Measurements from ENCODE around the gene SMIM9.

DNA sequence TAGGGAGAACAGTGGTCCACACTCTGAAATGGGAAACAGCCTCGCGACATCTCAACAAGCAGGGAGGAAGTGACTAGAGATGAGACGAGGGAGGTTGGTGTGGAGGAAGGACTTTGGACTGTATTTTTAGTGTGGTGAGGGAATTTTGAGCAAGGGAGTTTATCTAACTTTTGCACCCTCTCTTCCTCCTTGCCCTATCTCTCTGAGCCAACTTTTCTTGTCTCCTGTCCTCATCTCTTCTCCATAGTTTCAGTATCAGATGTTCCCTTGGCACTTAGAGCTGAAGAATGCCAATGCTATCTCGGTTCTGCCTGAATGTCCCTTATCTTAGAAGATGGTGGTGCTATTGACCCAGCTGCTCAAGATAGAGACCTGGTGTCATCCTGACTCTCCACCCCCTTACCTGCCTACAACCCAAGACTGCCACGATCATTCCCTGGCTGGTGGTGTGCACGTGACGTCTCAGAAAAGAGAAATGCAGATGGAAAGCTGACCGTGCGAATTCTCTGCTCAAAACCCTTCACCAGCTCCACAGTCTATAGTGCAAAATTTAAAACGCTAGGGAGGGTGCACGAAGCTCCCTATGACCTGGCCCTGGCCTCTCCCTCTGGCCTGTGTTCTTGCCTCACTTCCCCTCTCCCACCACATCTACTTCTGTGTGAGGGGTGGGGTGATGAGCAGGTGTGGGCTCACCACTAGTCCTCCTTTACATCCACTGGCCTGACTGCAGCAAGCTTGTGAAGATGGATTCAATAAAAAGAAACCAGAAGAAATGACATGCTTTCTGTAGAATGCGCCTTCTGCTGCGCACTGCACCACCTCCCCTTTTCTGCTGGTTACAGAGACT is 50.1 kb downstream of the SMIM9 start:
- TF ChIP-seq, protein P1, sequence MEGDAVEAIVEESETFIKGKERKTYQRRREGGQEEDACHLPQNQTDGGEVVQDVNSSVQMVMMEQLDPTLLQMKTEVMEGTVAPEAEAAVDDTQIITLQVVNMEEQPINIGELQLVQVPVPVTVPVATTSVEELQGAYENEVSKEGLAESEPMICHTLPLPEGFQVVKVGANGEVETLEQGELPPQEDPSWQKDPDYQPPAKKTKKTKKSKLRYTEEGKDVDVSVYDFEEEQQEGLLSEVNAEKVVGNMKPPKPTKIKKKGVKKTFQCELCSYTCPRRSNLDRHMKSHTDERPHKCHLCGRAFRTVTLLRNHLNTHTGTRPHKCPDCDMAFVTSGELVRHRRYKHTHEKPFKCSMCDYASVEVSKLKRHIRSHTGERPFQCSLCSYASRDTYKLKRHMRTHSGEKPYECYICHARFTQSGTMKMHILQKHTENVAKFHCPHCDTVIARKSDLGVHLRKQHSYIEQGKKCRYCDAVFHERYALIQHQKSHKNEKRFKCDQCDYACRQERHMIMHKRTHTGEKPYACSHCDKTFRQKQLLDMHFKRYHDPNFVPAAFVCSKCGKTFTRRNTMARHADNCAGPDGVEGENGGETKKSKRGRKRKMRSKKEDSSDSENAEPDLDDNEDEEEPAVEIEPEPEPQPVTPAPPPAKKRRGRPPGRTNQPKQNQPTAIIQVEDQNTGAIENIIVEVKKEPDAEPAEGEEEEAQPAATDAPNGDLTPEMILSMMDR (IDR thresholded peaks at IDR 0.05): no peak
- TF ChIP-seq POLR2AphosphoS5 (IDR thresholded peaks at IDR 0.05; ENCODE audit: low read depth, low read length) (no peak), RCOR1 (IDR thresholded peaks at IDR 0.05; ENCODE audit: low read length) (no peak), TEAD4 (IDR thresholded peaks at IDR 0.05; ENCODE audit: borderline replicate concordance, insufficient read depth) (no peak), FOXM1 (IDR thresholded peaks at IDR 0.05; ENCODE audit: low read depth) (no peak), CHD2 (IDR thresholded peaks at IDR 0.05; ENCODE audit: low read length, partially characterized antibody) (no peak), EP300 (IDR thresholded peaks at IDR 0.05; ENCODE audit: borderline replicate concordance in 1 of 2, low read depth in 1 of 2, low read length in 1 of 2) (no peak), EZH2phosphoT487 (IDR thresholded peaks at IDR 0.05; ENCODE audit: borderline replicate concordance, low read depth) (no peak), RAD21 (IDR thresholded peaks at IDR 0.05; ENCODE audit: low read length) (no peak), SMC3 (IDR thresholded peaks at IDR 0.05; ENCODE audit: low read depth, low read length) (no peak)
- TF ChIP-seq, protein P2, sequence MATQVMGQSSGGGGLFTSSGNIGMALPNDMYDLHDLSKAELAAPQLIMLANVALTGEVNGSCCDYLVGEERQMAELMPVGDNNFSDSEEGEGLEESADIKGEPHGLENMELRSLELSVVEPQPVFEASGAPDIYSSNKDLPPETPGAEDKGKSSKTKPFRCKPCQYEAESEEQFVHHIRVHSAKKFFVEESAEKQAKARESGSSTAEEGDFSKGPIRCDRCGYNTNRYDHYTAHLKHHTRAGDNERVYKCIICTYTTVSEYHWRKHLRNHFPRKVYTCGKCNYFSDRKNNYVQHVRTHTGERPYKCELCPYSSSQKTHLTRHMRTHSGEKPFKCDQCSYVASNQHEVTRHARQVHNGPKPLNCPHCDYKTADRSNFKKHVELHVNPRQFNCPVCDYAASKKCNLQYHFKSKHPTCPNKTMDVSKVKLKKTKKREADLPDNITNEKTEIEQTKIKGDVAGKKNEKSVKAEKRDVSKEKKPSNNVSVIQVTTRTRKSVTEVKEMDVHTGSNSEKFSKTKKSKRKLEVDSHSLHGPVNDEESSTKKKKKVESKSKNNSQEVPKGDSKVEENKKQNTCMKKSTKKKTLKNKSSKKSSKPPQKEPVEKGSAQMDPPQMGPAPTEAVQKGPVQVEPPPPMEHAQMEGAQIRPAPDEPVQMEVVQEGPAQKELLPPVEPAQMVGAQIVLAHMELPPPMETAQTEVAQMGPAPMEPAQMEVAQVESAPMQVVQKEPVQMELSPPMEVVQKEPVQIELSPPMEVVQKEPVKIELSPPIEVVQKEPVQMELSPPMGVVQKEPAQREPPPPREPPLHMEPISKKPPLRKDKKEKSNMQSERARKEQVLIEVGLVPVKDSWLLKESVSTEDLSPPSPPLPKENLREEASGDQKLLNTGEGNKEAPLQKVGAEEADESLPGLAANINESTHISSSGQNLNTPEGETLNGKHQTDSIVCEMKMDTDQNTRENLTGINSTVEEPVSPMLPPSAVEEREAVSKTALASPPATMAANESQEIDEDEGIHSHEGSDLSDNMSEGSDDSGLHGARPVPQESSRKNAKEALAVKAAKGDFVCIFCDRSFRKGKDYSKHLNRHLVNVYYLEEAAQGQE (IDR thresholded peaks at IDR 0.05; ENCODE audit: low read depth, low read length): no peak

All from SK-N-SH (cell line).